GM19240 (cell line): Measurements from ENCODE around the gene NANOS3.

ENCODE experiments used
- DNase-seq: peaks from one replicate; pipeline ENCODE4 v3.0.0; 2011; ENCODE audit warnings: low spot score; ENCODE audit not compliant: insufficient read length

Gene NANOS3

DNA sequence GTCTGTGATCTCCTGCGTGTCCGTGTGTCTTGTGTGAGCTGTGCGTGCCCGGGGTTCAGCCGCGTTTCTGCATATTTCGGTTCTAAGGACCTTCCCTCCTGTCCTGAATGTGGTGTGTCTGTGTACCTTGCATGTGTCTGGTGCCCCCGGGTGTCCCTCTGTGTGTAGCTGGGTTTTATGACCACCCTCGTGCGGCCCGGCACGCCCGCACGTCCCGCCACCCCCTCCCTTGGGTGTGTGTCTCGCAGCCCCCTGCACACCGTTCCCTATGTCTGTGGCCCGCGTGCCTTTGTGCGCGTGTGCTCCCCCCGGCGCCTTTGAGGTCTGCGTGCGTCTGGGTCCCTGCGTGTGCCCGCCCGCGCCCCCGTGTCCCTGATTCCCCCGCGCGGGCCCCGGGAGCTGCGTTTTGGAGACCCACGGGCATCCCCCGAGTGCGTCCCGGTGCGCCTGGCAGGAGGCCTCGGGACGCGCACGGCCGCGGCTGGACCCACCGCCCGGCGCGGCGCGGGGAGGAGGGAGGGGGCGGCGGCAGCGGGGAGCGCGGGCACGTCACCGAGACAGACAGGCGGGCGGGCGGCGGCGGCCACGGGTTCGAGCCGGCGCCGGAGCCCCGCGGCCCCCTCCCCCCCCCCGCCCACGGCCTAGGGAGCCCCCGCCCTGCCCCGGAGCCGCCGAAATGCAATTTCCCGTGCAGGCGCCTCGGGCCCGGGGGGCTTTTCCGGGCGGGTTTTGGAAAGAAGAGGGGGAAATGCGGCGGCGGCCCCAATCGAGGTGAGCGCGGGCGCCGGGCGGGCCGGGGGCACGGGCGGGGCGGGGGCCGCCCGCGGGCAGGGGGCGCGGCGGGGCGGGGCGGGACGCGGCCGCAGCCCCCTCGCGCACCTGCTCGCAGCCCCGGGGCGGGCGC, 12.0 kb upstream of the NANOS3 start:
- DNase-seq = no peak

DNA sequence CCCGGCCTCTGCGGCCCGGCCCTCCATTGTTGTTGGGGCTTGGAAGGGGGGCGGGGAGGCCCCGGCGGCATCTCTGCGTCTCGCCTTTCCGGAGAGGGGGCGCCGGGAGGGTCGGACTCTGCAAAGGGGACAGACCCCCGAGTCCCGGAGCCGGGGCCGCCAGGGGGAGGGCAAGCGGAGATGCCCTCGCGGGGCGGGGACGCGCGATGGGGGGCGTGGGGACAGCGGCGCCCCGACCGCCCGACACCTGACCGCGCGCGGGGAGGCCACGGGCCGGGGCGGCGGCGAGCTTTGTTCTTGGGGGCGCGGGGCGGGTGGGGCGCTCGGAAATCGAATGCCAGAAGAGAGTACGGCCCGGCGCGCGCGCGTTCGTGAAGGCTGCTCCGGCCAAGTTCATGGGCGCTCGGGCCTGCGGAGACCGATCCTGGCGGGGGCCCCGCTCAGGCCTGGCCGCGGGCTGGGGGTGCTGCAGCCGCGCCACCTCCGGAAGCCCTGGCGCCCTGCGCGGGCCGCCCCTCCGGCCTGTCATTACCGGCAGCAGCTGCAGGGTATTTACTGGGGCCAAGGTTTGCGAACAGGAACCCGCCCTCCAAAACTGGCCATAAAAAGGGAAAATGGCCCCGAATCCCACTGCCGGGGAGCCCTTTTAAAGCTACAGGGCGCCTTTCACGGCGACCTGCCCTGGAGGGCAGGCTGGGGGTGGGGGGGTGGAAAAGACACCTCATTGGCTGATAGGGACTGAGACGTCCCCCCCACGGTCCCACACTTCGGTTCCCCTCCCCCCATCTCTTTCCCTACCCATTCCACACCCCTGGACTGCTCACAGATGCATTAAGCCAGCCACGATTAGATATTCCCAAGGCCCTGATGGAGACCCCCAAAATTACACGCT, 11.1 kb upstream of the NANOS3 start:
- DNase-seq = no peak

DNA sequence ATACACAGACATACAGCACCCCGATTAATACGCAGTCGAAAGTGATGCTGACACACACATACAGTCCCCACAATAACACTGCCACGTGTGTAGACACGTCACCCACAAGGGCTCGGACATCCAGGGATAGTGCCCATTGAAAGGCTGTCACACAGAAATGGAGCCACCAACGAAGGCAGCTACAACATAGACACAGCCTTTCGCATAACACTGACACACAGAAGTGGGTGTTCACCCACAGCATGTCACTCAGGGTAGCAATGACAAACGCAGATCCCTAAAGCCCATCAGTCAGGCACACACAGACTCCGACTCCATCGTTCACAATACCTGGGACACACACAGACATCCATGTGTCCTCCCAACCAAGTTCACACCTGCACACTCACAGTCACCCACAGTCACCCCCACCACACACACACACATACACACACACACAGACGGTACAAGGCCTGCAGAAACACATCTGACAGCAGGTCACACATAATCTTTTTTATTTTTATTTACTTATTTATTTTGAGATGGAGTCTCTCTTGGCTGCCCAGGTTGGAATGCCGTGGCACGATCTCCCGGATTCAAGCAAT, 10.4 kb upstream of the NANOS3 start:
- no peak for DNase-seq

DNA sequence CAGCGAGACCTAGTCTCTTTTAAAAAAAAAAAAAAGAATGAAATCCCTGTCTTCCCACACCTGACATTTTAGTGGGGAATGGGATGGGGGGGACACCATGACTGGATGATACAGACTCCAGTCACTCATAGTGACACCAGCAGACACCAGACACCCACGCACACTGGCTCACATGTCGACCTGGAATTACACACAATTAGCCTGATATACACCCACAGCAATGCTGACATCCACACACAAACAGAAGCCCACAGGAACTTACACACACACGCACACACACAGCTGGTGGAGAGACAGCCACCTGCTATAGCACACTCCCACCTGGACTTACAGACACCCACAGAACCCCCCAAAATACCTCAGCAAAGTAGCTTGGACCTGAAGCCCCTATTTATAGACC, 8.3 kb upstream of the NANOS3 start:
- no peak for DNase-seq

DNA sequence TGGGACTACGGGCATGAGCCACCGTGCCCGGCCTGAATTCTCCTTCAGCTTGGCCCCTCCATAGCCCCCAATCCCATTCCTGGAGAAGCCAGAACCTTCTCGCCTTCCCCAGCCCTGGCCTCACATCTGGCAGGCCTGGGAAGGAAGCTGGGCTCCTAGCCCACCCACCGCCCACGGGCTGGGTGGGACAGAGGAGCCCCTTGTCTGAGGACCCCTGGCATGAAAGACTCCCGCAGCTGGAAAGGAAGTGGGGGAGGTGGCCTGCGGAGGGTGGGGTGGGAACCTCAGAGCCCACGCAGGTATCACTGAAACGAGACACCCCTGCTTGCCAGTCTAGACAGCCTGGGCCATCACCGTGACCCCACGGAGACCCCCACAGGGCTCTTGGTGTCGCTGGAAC, 7.7 kb upstream of the NANOS3 start:
- DNase-seq = no peak

DNA sequence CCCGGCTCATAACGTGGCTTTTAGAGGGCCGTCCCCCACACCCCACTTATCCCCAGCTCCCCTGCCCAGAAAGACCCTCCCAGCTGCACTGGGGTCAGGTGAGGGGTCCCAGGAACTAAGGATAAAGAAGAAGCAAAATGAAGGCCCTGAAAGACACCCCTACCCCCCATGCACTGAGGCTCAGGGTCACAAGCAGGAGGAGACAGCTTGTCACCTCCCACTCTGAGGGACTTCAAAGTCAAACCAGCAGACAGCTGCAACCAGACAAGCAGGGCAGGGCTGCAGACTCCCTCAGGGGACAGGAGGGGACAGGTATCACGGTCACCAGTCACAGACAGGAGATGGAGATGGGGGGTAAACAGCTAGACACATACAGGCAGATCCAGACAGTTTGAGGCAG, 6.1 kb upstream of the NANOS3 start:
- DNase-seq = no peak

DNA sequence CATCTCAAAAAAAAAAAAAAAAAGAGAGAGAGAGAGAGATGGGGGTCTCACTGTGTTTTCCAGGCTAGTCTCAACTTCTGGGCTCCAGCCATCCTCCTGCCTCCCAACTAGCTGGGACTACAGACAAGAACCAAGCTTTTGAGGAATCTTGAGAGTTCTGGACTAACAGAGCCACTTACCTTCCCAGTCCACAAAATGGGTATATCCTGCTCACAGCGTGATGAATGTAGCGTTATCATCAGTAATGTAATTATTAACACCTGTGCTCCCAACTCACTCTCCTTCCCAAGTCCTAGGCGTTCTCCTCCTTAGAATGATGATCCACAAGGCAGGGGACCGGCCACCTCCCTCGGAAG, 4.6 kb upstream of the NANOS3 start:
- no peak for DNase-seq

DNA sequence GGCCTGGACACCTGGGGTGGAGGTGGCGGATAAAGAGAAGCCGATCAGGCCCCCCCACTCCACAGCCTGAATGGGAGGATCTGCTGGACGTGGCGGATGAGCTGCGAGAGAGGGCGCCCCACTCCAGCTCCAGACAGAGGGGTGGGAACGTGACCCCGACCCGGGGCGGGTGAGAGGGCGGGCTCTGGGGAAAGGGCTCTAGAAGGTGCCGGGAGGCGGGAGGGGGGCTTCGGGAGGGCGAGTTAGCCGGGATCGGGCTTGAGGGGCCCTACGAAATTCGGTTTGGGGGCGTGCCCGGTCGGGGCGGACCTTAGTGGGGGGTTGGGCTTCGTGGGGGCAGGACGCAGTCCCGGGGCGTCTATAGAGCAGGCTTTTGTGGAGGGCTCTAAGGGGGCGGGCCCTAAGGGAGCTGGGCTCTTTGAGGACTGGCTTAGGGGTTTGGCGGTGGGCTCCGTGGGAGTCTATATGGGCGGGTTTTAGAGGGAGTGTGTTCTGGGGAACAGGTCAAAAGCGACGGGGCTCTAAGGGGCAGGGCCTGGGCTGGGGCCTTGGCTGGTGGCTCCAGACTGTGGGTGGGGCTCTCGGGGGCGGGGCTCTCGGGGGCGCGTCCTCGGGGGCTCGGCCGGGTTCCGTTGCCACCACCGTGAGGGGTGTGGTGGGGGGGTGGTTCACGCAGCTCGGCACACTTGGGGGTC, 4.1 kb upstream of the NANOS3 start:
- no peak for DNase-seq

DNA sequence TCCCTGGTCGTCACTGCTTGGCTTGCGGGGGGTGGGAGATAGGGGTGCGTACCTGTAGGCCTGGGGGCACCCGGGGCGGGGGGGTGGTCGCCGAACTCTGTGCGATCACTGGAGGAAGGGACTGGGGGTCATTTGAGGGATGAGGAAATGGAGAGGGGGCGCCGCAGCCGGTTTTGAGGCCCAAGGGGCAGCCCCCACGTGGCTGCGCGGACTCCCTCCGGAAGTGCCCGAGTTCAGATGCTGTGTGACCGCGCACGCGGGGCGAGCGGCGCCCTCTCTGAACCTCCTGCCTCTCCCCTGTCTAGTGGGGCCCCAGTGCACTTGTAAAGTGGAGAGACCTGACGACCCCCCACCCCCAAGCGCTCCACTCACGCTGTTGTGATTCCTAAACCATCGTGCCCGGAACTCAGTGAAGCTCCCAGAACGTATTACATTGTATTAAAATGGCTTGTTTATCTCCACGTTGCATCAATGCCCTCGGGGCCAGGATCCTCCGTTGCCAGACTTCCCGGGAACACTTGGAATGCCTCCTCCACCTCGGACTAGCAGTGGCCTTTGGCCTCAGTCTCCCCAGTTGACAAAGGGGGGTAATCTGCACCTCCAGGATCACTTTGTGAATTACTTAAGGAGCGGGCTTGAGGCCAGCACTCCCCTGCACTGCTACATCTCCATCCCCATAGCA, 3.0 kb upstream of the NANOS3 start:
- DNase-seq = no peak

DNA sequence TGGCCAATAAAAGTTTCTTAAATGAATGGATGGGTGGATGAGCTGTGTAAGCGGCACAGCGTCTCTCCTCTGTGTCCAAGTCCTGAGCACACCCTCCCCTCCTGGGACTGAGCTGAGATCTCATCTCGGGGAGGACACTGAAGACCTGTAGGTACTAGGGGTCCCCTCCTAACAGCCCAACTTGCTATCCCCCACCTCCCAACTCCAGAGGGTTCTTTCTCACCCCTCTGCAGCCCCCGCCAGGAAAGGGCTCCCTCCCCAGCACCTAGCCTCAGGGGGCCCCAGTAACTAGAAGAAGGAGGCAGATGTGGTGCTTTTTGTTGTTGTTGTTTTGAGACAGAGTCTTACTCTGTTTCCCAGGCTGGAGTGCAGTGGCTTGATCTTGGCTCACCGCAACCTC, 1.1 kb upstream of the NANOS3 start:
- DNase-seq = no peak

DNA sequence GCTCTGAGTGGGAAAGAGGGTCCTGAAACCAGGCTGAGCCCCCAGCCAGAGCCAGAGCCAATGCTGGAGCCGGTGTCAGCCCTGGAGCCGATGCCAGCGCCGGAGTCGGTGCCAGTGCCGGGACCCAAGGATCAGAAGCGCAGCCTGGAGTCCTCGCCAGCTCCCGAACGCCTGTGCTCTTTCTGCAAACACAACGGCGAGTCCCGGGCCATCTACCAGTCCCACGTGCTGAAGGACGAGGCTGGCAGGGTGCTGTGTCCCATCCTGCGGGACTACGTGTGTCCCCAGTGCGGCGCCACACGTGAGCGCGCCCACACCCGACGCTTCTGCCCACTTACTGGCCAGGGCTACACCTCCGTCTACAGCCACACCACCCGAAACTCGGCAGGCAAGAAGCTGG, 369 bp downstream of the NANOS3 start:
- no peak for DNase-seq

DNA sequence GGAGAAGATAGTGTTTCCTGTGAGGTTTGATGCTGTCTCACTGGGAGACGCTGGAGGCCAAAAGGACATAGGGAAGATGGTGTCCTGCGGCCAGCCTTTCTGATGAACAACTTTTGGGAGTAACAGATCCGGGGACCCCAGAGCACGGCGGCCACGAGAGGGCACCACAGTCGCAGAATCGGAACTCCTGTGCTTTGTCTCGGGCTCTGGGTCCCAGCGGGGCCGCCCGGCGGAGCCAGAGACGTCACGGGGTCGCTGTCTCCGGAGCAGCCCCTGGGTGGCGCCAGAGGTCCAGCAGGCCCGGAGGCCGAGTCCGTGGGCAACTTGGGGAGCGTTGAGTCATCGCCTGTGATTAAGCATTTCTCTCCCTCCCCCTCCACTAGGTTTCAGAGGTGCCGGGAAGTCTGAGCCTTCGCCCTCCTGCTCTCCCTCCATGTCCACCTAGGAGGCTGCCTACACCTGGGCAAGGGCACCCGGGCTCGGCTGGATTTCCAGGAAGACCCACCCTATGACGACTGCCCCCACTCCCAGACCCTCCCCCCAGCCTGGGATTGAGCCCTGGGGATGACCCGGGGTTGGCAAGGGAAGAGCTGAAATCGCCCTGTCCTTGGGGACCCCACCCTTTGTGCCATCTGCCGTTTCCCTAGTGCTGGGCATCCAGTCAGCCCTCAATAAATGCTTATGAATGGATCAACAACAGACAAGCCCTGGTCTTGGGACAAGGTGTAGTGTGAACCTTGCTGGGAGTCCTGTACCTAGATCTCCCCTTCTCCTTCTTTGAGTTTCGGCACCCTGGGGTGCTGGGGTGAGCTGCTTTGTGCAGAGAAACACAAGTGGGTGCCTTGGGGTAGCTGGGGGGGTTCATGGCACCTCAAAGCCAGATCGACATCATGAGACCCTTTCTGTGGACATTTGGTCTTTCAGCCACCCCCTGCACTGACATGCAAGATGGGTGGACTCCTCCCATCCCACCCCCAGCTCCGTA, 3.4 kb downstream of the NANOS3 start:
- DNase-seq = peak; percentile 99

DNA sequence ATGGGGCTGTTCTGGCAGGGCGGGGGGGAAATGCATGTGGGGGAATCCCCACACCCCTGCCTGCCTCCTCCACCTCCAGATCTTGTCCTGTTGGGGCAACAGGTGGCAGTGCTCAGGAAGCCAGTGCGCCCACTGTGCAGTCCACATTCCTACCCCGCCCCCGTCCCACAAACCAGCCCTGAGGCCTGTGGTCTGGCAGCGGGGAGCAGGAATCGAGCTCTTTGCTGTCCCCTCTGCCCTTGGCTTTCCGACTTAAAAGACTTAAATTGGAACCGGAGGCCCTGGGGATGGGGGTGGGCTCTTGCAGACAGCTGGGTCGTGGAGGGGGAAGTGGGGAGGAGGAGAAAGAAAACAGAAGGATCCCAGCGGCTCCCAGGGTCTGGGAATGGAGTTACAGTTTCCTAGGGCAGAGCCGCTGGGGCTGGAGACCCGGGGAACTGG, 4.3 kb downstream of the NANOS3 start:
- DNase-seq = no peak

DNA sequence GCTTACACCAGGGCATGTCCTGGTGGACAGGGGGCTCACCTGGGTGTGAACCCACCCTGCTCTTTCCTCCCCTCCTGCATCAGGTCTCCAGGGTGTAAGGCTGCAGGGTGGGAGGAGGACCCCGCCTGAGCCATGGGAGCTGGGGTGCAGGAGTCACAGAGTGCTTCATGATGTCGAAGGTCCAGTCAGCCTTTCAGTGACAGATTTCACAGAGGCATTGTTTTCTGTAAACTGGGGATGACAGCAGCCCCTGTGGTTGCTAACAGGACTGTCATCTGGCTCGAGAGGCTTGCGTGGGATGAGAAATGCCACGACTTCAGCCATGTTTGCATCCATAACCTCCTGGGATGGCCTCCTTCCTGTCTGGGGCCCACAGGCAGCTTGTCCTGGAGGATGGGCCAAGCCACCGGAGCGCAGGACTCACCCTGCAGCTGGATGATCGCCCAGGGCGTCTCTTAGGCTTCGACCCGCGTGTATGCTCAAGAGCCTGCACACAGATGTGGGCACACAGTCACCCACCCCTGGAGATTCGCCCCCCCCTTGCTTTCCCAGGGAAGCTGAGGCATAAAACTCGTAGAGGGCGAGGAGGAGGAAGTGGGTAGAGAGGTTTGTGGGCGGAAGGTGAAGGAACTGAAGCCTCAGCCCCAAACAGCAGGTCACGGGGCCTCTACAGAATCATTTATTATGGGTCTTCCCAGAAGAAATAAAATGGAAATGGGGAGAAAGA, 4.9 kb downstream of the NANOS3 start:
- DNase-seq = no peak

DNA sequence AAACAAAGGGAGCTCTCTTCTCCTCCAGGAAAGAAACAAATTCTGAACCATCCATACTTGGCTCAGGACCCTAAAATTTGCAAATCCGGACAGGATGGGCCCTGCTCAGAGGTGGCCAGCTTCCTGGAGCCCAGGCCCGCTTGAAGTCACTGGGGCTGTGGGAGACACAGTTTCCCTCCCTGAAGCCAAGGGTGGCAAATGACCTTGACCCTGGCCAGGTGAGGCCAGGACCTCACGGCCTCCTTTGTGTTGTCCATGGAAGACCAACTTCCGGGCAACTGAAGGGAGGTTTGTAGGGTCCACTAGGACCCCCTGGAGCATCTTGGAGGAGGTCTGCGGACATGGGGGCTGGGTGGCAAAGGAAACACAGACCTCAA, 5.5 kb downstream of the NANOS3 start:
- DNase-seq = no peak

DNA sequence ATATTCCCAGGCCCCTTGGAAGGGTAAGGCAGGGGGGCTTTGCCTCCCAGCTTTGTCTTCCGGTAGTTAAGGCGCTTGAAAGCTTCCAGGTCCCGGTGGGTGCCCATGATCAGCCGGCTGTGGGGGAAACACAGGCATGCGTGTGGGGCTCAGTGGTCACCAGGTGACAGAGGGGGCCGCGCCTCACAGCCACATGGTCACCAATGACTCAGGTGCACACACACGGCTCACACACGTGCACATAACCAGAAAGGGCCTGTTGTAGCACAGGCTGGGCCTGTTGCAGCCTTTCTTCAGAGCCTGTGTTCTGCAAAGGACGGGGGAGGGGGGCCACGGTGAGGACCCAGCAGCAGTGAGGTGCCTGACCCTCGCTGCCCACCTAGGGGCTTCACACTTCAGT, 5.9 kb downstream of the NANOS3 start:
- no peak for DNase-seq

DNA sequence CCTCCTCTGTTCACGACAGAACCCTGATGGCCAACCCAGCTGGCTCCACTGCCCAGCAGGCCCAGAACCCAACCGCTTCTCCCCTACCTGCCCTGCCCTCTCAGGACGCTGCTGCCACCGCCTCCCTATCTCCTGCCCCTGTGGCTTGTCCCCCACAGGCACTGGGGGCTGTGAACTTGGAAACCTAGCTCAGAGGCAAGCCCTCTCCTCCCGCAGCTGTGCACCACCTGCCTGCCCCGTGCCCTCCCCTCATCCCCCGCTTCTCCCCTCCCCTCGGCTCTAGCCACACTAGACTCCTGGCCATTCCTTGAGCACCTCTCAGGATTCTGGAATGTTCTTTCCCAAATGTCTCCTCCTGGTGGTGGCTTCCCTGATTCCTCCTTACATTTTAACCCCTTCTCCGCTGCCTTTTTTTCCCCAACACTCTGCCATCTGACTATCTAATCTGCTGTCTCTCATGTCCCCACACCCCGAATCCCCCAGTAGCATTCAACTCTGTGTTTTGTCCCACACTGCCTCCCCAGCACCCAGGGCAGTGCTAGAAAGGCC, 6.7 kb downstream of the NANOS3 start:
- DNase-seq = no peak

DNA sequence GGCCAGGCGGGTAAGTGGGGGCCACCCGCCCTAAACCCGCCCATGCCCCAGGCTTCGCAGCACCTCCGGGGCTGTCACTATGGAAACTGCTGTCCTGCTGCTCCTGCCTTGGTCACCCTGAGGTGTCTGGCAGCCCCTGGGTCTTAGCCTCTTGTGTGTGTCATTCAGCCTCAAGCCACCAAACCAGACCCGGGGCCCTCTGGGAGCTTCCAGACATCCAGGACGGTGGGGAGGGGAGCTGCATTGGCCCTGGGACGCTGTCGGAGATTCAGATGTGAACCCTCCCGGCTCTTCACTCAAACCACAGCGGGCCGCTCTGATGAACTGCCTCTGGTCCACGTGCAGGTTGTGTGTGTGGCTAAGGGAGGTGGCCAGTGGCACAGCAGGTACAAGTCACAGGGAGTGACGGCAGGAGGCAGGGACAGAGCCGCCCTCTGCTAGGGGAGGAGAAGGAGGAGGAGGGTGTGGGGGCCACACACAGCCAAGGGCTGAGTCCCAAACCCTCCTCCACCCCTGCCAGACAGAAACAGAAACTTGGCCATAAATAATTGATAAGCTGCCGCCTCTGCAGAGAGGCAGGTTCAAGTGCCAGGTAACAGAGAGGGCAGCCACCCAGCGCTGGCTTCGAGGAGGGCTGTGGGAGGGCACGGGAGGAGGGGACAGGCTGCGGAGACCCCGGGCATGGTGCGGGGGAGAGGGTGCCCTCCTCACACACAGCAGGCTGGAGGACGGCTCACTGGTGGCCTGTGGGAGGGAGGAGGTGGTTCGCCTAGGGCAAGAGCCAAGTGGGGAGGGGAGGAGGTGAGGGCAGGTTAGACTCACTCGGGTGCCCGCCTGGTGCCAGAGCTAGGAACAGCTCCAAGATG, 8.0 kb downstream of the NANOS3 start:
- DNase-seq = no peak
